Mesenteric fat pad (tissue), 1 donor: ENCODE measurements around the gene XRCC2. TPM values are rescaled to one million over a fixed set of nuclear protein-coding genes. Genes with fewer than 3 reads are reported as not detected.
"Not testable (repeated sequence)": the region's sequence is repeated elsewhere in the genome, so short reads cannot be mapped to it uniquely, and the experiment has no call there.

Experiments
- DNase-seq: peaks from one replicate; pipeline ENCODE4 v3.0.0-alpha.2; 2020; ENCODE audit warnings: low spot score
- total RNA-seq: library from RNA; stranded (reverse); fragmentation: NEBNext Ultra II Directional; extraction: Animal tissue kit (Norgen Biotek cat#: 25700); gene quantifications from one replicate; pipeline ENCODE4 v1.2.1, GENCODE V29; 2021
- donor health status: DM: yes; HTN: yes; CAD: no.

Gene XRCC2
- total RNA-seq, 1 donor from 2014 or later = 0.29 TPM

DNA sequence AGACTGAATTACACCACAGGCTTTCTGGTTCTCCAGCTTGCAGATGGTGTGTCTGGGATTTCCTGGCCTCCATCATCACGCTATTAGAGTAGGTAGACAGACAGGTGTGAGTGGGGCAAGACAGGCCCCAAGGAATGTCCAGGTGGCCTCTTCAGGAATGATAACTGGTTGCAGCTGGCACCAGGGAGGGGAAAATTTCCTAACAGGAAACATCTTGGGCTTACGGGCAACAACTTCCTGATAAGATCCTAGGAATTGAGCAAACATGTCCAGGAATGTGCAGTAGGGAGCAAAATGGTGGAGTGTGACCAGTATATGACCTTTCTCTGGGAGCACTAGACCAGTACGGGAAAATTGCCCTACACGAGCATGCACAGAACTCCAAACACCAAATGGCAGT is 11.3 kb downstream of the XRCC2 start:
- no peak for DNase-seq

DNA sequence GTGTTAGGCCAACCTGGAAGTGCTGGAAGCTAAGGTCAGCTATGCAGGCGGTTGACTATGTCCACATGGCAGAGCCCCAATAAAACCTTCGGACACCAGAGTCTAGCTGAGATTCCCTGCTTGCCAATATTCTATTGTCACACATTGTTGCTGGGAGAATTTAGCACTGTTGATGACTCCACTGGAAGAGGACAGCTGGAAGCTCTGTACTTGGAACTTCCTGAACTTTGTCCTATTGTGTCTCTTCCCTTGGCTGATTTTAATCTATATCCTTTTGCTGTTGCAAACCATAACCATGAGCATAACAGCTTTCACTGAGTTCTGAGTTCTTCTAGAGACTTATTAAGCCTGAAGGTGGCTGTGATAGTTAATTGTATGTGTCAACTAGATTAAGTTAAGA is 12.0 kb downstream of the XRCC2 start:
- DNase-seq = no peak

DNA sequence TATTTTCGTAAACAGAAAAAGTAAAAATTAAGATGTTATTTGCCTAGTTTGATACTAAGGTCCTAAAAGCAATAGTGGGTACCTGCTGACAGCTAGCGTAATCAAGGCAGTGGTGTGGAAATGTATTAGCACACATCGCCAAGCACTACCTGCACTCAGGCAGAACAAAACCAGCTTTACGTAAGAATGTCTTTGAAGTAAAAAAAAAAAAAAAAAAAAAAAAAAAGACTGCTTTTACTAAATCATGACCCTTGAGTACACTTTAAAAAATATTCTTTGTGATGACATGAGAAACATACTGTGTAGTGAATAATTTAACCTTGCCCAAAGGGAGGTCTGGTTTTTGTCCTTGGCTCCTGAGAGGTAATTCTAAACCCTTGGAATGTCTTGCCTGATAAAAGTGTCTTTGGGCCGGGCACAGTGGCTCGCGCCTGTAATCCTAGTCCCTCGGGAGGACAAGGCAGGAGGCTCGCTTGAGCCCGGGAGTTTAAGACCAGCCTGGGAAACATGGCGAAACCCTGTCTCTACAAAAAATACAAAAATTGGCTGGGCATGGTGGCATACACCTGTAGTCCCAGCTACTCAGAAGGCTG is 12.7 kb downstream of the XRCC2 start:
- DNase-seq = no peak

DNA sequence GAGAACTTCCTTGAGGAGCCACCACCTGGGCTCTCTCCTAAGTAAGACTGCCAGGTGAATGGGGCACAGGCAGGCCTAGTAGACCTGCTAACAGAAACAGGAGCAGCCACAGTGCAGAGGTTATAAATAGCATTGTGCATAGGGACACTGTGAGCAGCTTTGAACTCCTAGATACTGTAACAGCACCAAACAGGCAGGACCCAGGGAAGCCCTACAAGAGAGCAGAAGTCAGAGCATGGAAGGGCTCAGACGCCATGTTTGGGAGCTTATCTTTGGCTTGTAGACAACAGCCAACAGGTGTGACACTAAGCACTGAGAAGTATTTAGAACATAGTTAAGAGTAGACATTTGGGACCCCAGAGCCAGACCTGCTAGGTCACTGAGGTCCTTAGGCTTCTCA is 14.5 kb downstream of the XRCC2 start:
- DNase-seq = no peak

DNA sequence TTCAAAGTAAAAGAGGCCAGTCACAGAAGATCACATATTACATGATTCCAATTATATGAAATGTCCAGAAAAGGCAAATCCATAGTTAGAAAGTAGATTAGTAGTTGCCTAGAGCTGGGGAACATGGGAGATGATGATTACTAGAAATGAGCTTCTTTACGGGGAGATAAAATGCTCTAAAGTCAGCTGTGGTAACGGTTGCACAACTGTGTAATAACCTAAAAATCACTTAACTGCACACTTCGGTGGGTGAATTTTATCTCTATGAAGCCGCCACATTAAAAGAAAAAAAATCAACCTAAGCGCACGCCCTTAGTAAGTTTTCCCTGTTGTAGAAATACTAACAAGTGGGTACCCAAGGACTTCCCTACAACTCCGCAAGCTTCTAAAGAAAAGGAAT is 15.9 kb downstream of the XRCC2 start:
- no peak for DNase-seq

DNA sequence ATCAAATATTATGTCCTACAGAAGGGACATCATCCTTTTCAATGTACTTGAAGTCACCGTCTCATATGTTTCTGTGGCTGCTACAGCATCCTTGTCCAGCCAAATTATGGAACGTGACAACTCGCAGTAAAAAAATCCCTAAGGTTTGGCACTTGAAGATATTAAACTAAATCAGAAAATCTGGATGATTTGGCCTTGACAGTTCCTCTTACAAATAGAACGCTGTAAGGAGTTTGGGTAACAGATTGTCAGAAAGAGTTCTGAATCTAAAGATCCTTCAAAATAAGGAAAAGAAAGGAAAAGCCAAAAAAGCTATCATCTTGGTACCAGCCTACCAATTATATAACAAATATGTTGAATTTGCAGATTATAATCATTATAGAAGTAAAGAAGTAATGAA is 21.0 kb downstream of the XRCC2 start:
- no peak for DNase-seq

DNA sequence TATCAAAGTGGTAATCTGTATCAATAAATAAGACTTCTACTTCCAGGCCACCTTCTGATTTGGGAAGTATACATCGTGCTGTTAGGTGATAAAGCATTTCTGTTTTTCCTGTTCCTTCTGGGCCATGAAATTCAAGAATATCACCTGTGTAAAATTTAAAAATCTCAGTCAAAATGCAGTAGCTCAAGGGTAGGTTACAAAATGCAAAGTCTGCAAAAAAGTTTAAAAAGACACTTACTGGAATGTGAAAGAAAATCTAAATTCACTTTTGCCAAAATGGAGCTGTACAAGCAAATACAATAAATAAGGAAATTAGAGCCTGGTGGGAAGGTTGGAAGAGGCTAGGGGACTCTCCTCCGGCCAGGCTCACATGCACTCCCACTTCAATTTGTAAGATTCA is 26.7 kb downstream of the XRCC2 start:
- no peak for DNase-seq

DNA sequence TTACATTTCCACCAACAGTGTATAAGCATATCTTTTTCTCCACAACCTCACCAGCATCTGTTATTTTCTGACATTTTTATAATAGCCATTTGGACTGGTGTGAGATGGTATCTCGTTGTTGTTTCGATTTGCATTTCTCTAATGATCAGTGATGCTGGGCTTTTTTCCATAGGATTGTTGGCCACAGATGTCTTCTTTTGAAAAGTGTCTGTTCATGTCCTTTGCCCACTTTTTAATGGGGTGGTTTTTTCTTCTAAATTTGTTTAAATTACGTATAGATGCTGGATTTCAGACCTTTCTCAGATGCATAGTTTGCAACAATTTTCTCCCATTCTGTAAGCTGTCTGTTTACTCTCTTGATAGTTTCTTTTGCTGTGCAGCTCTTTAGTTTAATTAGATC is 28.9 kb downstream of the XRCC2 start:
- DNase-seq = no peak

DNA sequence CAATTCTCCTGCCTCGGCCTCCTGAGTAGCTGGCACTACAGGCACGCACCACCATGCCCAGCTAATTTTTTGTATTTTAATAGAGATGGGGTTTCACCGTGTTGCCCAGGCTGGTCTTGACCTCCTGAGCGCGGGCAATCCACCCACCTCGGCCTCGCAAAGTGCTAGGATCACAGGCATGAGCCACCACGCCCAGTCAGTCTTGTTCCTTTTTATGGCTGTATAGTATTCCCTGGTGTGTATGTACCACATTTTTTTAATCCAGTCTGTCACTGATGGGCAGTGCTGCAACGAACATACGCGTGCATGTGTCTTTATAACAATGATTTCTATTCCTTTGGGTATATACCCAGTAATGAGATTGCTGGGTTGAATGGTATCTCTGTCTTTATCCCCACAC is 29.4 kb downstream of the XRCC2 start:
- DNase-seq = not testable (repeated sequence)

DNA sequence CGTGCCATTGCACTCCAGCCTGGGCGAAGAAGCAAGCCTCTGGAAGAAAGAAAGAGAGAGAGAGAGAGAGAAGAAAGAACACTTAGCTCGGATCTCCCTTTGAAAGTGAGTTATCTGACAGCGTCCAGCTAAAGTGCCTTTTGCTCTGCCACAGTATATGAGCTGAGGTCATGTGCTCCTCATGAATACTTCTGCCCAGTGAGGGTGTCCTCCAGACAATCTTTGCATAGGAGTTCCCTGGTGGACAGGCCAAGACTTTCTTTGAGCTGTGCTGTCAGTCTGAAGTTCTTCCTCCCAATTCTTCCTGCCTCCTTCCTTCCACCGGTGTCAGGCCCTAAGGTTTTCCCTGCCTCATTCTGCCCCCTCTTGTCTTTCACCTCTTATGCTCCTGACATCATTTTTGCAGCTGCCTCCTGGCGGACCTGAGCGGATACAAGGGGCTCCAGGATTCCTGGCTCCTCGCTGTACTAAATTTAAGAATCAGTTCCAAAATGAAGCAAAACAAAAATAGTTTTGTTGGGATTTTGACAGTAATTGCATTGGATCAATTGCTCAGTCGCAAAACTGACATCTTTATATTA is 31.9 kb downstream of the XRCC2 start:
- DNase-seq = no peak

DNA sequence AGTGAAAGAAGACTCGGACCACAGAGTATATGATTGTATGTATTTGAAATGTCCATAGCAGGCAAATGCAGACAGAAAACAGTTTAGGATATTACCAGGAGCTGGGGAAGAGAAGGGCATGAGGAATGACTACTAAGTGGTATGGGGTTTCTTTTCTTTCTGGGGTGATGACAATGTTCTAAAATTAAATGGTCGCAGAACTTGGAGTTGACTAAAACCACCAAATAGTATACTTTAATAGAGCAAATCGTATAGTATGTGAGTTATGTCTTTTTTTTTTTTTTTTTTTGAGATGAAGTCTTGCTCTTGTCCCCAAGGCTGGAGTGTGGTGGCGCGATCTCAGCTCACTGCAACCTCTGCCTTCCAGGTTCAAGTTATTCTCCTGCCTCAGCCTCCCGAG is 34.6 kb downstream of the XRCC2 start:
- no peak for DNase-seq

DNA sequence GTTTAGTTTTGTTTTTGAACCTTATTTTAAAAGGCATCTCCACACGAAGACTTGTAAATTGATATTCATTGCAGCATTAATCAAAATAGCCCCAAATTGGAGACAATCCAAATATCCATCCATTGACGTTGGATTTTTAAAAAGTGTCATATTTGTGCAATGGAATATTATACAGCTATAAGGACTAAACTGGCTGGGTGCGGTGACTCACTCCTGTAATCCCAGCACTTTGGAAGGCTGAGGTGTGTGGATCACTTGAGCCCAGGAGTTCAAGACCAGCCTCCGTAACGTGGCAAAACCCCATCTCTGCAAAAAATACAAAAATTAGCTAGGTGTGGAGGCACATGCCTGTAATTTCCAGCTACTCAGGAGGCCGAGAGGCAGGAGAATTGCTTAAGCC is 35.1 kb downstream of the XRCC2 start:
- no peak for DNase-seq

DNA sequence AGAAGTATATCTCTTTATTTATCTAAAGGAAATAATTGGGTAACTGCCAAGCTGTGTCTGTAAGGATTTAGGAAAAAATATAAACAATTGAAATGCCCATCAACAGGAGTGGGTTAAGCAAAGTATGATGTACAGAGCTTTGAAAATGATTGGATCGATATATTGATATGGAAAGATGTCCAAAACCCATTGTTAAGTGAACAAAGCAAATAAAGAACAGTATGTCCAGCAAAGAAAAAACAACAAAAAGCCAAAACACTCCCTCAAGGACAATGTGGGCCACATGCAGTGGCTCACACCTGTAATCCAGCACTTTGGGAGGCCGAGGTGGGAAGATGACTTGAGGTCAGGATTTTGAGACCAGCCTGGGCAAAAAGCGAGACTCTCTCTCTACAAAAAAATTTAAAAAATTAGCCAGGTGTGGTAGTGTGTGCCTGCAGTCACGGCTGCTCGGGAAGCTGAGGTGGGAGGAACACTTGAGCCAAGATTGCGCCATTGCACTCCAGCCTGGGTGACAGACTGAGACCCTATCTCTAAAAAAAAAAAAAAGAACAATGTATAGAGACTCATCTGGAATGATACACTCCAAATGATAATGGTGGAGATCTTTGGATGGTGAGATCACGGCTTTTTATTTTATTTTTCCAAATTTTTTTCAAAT is 37.9 kb downstream of the XRCC2 start:
- no peak for DNase-seq

DNA sequence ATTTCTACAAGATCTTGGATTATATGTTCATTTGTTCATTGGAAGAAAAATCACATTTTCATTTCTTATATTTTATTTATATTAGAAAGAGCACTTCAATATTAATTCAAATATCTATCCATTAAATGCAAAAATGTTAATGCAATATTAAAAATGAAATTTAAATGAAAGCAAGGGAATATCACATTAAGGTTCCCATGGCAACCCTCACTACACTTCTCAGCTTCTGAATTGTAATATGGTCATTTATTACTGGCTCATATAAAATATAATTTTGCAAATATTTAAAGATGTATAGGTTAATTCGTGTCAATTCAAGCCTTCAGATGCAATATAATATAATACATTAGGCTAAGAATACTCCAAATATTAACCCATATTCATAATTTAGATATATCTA is 38.8 kb downstream of the XRCC2 start:
- DNase-seq = no peak

DNA sequence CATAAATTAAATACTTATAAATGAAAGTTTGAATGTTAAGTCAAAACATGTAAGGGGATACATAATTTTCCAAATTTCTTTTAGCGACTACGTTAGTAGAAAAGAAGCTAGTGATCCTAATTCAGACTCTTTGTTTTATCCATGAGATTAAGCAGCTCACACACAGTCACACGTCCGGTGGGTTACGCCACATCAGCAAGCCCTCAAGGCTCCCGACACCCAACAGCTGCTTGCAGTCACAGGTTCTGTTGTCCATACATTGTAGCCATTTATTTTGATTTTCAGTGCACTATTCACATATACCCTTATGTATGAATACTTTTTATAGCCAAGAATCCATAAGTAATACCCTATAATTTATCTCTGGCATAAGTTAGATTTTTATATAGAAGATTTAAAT is 39.5 kb downstream of the XRCC2 start:
- DNase-seq = no peak

DNA sequence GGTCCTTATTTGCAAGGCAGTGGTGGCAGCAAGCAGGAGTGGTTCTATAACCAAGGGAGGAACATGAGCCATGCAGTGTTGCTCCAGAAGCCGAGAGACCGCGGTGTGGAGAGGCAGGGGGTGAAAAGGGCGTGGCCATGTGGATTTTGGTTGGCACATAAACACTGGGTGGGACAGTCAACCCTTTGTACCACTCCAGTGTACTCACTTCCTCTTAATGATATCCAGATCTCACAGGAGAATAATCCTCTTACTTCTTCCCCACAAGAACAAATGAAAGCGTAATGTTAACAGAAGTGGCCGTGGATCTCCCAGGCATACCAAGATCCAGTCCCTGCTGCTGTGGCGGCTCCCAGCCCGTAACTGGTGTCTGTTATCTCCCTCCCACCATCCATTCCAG is 42.4 kb downstream of the XRCC2 start:
- no peak for DNase-seq

DNA sequence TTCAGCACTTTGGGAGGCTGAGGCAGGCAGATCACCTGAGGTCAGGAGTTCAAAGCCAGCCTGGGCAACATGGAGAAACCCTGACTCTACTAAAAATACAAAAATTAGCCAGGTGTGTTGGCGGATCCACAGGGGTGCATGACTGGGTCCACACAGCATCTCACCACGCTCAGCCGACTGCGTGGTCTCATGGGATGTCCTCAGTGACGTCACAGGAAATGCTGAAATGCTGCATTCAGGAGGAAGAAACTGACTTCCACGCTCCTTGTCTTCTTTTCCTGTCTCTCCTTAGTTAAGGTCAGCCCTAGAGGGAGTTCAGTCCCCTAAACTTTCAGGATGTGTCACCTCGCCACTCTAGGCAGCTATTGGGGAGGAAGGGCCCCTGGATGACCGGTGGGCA is 42.9 kb downstream of the XRCC2 start:
- DNase-seq = no peak

DNA sequence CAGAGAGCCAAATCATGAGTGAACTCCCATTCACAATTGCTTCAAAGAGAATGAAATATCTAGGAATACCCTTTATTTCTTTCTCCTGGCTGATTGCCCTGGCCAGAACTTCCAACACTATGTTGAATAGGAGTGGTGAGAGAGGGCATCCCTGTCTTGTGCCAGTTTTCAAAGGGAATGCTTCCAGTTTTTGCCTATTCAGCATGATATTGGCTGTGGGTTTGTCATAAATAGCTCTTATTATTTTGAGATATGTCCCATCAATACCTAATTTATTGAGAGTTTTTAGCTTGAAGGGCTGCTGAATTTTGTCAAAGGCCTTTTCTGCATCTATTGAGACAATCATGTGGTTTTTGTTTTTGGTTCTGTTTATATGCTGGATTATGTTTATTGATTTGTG is 47.2 kb downstream of the XRCC2 start:
- not testable (repeated sequence) for DNase-seq

DNA sequence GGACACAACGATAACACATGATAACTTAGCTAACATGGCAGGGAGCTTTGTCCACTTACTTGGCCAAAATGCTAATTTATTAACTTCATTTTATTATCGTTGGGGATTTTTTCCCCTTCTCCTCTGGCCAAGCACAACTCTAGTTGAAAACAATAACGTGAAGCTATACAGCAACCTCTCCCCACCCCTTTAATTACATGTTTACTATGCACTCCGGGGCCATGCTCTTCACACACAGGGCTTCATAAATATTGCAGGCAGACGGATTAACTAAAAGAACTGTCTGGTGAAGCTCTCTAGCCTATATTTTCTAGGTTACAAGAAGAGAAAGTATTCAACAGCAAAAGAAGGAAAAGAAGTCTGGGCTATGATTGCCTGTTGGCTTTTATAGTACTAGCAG is 51.7 kb downstream of the XRCC2 start:
- DNase-seq = no peak

DNA sequence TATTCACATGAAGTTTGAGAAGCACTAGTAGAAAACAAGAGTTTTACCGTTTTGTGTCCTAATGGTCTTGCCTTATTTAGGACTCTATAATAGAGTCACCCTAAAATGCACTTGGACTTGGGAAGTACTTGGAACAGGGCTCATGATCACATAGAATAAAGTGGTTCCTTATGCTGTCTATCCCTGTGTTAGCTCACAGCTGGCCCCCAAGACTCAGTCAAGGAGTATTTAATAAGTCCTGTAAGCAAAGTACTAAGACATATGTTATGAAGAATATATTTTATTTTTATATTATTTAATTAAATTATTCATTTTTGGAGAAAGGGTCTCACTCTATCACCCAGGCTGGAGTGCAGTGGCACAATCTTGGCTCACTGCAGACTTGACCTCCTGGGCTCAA is 54.5 kb downstream of the XRCC2 start:
- DNase-seq = no peak

DNA sequence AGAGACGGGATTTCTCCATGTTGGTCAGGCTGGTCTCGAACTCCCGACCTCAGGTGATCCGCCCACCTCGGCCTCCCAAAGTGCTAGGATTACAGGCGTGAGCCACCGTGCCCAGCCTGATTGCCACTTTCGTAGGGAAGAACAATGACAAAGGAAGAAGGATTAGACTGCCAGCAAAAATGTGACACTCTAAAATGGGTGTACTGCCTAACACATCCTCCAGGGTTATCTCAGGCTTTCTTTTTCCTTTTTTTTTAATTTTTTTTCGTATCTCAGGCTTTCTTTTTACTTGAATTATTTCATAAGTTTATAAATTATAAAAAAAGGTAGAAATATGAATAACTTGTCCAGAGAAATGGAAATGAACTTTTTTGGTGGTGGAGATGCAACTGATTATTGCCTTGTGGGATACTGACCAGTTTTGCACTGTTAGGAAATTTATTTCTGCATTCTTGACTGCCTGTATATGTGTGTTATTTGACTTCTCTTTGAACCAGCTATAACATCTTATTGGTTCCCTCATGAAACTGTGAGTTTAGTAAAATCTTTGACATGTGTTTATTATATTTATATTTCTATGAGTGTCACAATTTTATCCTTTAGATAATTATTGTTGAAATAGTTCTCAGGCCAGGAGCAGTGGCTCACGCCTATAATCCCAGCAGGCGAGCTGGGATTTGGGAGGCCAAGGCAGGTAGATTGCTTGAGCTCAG is 56.8 kb downstream of the XRCC2 start:
- DNase-seq = no peak

DNA sequence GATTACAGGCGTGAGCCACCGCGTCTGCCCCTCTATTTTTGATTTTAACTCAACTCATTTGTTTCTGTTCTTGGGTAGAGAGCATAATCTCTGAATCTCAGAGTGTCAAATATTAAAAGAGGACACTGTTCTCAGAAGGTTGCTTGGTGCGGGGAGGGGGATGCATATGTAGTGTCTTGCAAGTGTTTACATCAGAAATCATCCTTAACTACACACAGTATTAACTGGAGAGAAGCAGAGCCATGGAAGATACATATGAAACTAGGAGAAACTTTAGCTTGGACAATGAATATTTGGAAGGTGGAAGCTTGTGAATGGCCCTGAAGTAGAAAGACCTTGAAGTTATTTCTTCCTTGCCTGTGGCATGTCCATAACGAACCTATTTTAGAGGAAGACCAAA is 57.5 kb downstream of the XRCC2 start:
- DNase-seq = no peak

DNA sequence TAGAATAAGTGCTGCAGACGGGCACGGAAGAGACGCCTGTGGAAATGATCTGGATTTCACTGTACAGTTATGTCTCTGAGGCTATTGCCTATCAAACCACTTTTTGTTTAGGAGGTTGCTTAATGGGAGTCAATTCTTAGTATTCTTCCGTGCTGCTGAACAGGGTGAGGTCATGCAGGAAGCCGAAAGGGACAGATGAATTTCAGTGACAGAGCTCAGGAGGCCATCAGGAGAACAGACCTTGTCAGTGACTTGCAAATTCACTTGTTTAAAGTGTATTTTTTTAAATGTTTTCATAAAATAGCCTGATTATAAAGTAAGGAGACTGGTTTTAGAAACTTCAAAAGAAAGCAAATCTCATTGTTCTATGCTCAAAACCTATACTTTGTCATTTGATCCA is 58.9 kb downstream of the XRCC2 start:
- no peak for DNase-seq
